ENCODE measurements around the gene BANF2. TPM values are rescaled to one million over a fixed set of nuclear protein-coding genes. Genes with fewer than 3 reads are reported as not detected.
A peak's percentile ranks its signal among the peaks of the same experiment; 100 is the strongest.

BANF2 gene
- polyA plus RNA-seq, 3 donors: not detected

- peaks cover 32% of the 10 kb centered on the region in 2 donors for H3K4me1 ChIP-seq (ENCODE audit: control insufficient read depth in 1 of 2, insufficient read depth in 2 of 2, low read length in 2 of 2)
- Mint-ChIP-seq H3K4me3 (no peak overlapping the region), H3K27ac (peak overlapping the region in 5 of 7 donors; percentile 2 to 40 (median 10)), H3K27me3 (ENCODE audit: low read depth in 3 of 3) (no peaks in the 10 kb centered on the region), H3K4me1 (peaks cover 53% of the 10 kb centered on the region), H3K36me3 (peaks cover 4 to 36% of the 10 kb centered on the region in 2 donors), H3K9me3 (no peaks in the 10 kb centered on the region)
- no peak overlapping the region for H3K27ac ChIP-seq (ENCODE audit: low read depth in 1 of 2, low read length in 2 of 2)
- peaks cover 32% of the 10 kb centered on the region for H4K20me1 ChIP-seq (ENCODE audit: insufficient read depth, low read length)
- TF ChIP-seq, protein P1, sequence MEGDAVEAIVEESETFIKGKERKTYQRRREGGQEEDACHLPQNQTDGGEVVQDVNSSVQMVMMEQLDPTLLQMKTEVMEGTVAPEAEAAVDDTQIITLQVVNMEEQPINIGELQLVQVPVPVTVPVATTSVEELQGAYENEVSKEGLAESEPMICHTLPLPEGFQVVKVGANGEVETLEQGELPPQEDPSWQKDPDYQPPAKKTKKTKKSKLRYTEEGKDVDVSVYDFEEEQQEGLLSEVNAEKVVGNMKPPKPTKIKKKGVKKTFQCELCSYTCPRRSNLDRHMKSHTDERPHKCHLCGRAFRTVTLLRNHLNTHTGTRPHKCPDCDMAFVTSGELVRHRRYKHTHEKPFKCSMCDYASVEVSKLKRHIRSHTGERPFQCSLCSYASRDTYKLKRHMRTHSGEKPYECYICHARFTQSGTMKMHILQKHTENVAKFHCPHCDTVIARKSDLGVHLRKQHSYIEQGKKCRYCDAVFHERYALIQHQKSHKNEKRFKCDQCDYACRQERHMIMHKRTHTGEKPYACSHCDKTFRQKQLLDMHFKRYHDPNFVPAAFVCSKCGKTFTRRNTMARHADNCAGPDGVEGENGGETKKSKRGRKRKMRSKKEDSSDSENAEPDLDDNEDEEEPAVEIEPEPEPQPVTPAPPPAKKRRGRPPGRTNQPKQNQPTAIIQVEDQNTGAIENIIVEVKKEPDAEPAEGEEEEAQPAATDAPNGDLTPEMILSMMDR (IDR thresholded peaks at IDR 0.05): no peak
- H3K79me2 ChIP-seq (ENCODE audit: insufficient read depth, low read length): peaks cover 95% of the 10 kb centered on the region
- DNase-seq: no peak
- no peaks in the 10 kb centered on the region for H3K9me3 ChIP-seq (replicated peaks in 1 of 2; ENCODE audit: control insufficient read depth in 1 of 2, insufficient read depth in 1 of 2, low read length in 2 of 2)
- H3K27me3 ChIP-seq (ENCODE audit: control insufficient read depth in 2 of 2, insufficient read depth in 2 of 2, low read length in 2 of 2): no peaks in the 10 kb centered on the region
- 100% methylated on average over 1 of the region's 3 CpGs for WGBS (ENCODE audit: insufficient coverage)
- intact Hi-C loops (cut with micrococcal nuclease): no loop called here
- no peak overlapping the region for H3K9ac ChIP-seq (ENCODE audit: insufficient read depth, low read length, poor library complexity, severe bottlenecking)
- H3K36me3 ChIP-seq (replicated peaks in 1 of 2; ENCODE audit: control insufficient read depth in 1 of 2, insufficient read depth in 2 of 2, low read length in 2 of 2): peaks cover 0 to 15% of the 10 kb centered on the region in 2 donors
- H3K4me3 ChIP-seq (replicated peaks in 1 of 3; ENCODE audit: low read depth in 2 of 3, low read length in 3 of 3): no peak overlapping the region
- H2AFZ ChIP-seq (ENCODE audit: insufficient read depth, low read depth, low read length, poor library complexity, severe bottlenecking): no peak overlapping the region
- no peak overlapping the region for H3K4me2 ChIP-seq (replicated peaks; ENCODE audit: extremely low read depth, low read length, poor library complexity, severe bottlenecking)
Observed at GRCh38 chr20:17668432-17668831, 31.3 kb upstream of the BANF2 start.

DNA sequence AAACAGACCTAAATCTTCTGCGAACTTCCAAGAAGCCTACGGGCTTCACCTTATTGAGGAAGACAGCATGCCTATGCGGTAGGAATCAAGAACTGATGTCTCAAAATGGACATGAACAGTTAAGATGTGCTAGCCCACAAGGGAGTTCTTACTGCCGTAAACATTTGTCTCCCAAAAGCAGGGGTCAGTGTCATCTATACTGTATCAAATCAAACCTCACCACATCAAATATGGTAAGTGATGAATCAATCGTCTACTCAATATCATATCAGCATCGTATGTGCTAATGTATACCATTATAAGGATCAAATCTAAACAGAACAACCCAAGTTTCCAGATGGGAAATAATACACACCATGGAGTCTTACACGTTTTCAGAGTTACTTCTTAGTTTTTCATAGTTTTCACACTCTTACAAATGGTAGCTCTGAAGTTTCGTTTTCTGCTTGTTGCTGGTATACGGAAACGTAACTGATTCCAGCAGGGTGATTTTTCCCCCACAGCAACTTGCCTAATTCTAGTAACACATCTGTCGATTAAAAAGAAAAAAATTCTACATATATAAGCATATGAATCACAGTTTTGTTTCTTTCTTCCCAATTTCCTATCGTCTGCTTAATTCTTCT is 30.3 kb upstream of the BANF2 start:
- Histone ChIP-seq H4K20me1 (ENCODE audit: insufficient read depth, low read length) (peaks cover 28% of the 10 kb centered on the region), H3K4me1 (ENCODE audit: control insufficient read depth in 1 of 2, insufficient read depth in 2 of 2, low read length in 2 of 2) (peaks cover 32 to 34% of the 10 kb centered on the region in 2 donors), H3K4me2 (replicated peaks; ENCODE audit: extremely low read depth, low read length, poor library complexity, severe bottlenecking) (no peak overlapping the region), H3K9me3 (replicated peaks in 1 of 2; ENCODE audit: control insufficient read depth in 1 of 2, insufficient read depth in 1 of 2, low read length in 2 of 2) (no peaks in the 10 kb centered on the region), H3K27ac (ENCODE audit: low read depth in 1 of 2, low read length in 2 of 2) (no peak overlapping the region), H3K27me3 (ENCODE audit: control insufficient read depth in 2 of 2, insufficient read depth in 2 of 2, low read length in 2 of 2) (no peaks in the 10 kb centered on the region), H2AFZ (ENCODE audit: insufficient read depth, low read depth, low read length, poor library complexity, severe bottlenecking) (no peak overlapping the region), H3K9ac (ENCODE audit: insufficient read depth, low read length, poor library complexity, severe bottlenecking) (no peak overlapping the region), H3K79me2 (ENCODE audit: insufficient read depth, low read length) (peaks cover 95% of the 10 kb centered on the region), H3K4me3 (replicated peaks in 1 of 3; ENCODE audit: low read depth in 2 of 3, low read length in 3 of 3) (no peak overlapping the region), H3K36me3 (replicated peaks in 1 of 2; ENCODE audit: control insufficient read depth in 1 of 2, insufficient read depth in 2 of 2, low read length in 2 of 2) (peaks cover 0 to 15% of the 10 kb centered on the region in 2 donors)
- no peak overlapping the region for H3K4me3 Mint-ChIP-seq
- peaks cover 5 to 39% of the 10 kb centered on the region in 2 donors for H3K36me3 Mint-ChIP-seq
- TF ChIP-seq, protein P1 (IDR thresholded peaks at IDR 0.05): no peak
- H3K4me1 Mint-ChIP-seq: peaks cover 55% of the 10 kb centered on the region
- intact Hi-C loops (cut with micrococcal nuclease): no loop called here
- 91% methylated on average over 8 of the region's 12 CpGs for WGBS (ENCODE audit: insufficient coverage)
- H3K27ac Mint-ChIP-seq: peak overlapping the region in 1 of 7 donors; percentile 13
- no peak for DNase-seq
- H3K9me3 Mint-ChIP-seq: no peaks in the 10 kb centered on the region
- H3K27me3 Mint-ChIP-seq (ENCODE audit: low read depth in 3 of 3): no peaks in the 10 kb centered on the region
